ENCODE data around the gene RHO.
"Not testable (repeated sequence)": the region's sequence is repeated elsewhere in the genome, so short reads cannot be mapped to it uniquely, and the experiment has no call there.

Gene RHO

DNA sequence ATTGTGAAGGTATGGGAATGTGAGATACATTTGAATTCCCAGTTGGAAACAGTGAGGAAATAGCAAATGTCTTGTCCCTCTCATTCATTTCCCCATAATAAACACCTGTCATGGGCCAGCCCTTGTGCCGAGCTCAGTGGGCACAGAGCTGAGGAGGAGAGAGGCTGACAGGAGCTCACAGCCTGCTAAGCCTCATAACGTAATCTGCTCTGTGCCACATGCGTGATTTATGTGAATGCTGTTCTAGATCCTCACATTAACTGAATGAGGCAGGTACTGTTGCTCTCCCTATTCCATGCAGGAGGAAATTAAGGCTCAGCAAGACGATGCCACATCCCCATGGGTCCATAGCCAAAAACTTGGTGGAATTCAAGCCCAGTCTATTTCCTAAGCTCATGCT is 35.2 kb upstream of the RHO start:
- no peaks in the 10 kb centered on the region for H3K36me3 Mint-ChIP-seq
- peak overlapping the region; percentile 3 for H3K27ac Mint-ChIP-seq

DNA sequence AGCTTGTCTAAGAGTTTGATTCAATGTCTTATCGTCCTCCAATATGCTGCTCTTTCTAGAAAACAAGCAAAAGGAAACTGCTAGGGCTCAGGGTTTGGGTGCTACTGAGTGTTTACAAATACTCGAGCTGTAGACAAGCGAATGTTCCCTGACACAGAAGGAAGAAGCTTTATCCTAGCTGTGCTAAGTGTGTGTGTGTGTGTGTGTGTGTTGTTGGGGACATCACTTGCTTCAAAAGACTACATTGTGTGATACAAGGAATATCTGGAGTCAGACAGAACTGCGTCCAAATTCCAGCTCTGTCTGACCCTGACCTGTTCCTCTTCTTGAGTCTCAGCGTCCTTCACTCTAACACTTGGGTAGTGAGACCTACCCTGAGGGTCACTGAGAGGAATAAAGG is 33.9 kb upstream of the RHO start:
- Mint-ChIP-seq H3K27ac (peak overlapping the region; percentile 3), H3K4me1 (peaks cover 15% of the 10 kb centered on the region)
- DNase-seq (ENCODE audit: low spot score in 2 of 2); H3K36me3 Mint-ChIP-seq; ATAC-seq; H3K9me3 Mint-ChIP-seq; H3K4me3 Mint-ChIP-seq: not testable (repeated sequence)

More for the DNA sequence above, 35.2 kb upstream of the RHO start:
- ATAC-seq (no peak), DNase-seq (ENCODE audit: low spot score in 2 of 2) (no peak)
- no peaks in the 10 kb centered on the region for H3K9me3 Mint-ChIP-seq
- peaks cover 10% of the 10 kb centered on the region for H3K4me1 Mint-ChIP-seq
- no peak overlapping the region for H3K4me3 Mint-ChIP-seq

DNA sequence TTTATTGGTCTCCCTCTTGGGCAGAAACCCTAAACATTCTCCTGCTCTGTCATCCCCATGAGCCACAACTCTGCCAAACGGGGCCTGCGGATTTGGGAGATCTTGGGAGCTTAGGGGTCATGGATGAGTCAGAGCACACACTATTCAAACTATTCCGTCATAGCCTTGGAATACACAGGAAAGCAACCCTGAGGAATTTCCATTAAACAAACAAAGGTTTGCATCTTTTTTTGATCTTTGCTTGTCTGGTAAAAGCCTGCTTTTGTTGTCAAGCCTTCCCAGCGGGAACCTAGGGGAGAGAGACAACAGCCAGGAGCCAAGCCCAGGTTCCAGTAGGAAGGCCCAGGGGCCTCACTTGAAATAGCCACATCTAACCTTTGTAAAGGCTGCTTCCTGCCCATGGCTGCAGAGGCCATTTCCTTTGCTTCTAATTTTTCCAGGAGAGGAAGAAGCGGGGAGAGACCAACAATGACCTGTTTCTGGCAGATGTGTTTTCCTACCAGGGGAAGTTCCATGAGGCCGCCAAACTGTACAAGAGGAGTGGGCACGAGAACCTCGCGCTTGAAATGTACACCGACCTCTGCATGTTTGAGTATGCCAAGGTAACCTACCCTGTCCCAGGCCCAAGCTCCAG is 33.3 kb upstream of the RHO start:
- not testable (repeated sequence) for H3K4me3 Mint-ChIP-seq; ATAC-seq; H3K27ac Mint-ChIP-seq; H3K36me3 Mint-ChIP-seq; DNase-seq (ENCODE audit: low spot score in 2 of 2); H3K9me3 Mint-ChIP-seq
- H3K4me1 Mint-ChIP-seq: peaks cover 14% of the 10 kb centered on the region

DNA sequence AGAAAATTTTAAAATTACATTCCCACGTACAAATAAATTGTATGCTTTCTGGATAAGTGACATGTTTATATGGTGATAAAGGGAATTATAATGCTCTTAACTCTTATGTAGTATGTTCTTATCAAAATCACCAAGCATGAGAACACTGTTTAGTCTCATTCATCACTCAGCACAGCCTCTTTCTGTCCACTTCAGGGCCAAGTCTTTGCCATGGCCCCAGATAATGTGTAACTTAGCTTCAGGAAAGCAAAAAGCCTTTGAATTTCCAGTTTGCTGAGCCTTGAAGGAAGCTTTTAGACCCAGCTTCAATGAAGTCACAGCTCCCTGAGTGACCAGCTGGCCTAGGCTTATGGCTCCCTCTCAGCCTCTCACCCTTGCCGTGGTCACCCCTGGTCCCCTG is 30.6 kb upstream of the RHO start:
- not testable (repeated sequence) for H3K36me3 Mint-ChIP-seq; H3K4me3 Mint-ChIP-seq; ATAC-seq; H3K27ac Mint-ChIP-seq; H3K4me1 Mint-ChIP-seq; DNase-seq (ENCODE audit: low spot score in 2 of 2); H3K9me3 Mint-ChIP-seq

DNA sequence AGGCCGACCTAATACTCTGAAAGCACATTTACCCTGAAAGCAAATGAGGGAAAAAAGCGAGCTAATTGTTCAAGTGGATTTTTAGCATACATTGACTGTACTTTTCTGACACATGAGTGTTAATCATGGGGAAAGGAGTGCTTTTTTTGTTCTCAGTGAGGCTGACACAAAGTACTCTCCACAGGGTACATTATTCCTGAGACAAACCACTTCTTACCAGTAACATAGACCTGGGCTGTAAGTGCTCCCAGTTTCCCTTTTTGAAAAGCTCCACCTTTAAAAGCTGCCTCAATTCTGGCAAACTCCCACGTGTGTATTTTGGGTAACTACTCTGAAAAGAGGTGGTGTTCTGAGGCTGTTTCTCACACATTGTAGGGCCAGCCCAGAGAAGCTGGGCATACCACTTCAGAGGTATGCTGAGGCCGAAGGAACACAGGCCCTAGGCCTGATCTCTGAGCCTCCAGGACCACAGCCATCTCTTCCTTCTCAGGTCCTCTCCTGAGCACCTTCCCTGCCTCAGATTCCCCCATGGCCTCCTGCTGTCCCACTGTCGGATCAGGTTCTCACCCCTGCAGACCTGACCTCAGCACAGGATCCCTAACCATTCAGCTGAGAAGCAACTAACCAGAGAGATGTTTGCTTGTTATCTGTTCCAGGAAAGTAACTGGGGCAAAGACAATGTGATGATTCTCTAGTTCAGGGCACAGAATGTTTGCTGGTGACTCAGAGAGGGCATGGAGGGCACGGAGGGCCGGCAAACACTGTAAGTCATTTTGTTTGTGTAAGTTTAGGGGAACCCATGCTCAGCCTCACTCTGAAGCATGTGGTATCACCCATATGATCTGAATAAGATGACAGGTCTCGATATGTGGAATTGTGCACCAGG is 29.6 kb upstream of the RHO start:
- DNase-seq (ENCODE audit: low spot score in 2 of 2); H3K9me3 Mint-ChIP-seq; H3K36me3 Mint-ChIP-seq; H3K4me1 Mint-ChIP-seq; H3K4me3 Mint-ChIP-seq: not testable (repeated sequence)
- H3K27ac Mint-ChIP-seq: peak overlapping the region; percentile 76
- peak; percentile 72 for ATAC-seq

DNA sequence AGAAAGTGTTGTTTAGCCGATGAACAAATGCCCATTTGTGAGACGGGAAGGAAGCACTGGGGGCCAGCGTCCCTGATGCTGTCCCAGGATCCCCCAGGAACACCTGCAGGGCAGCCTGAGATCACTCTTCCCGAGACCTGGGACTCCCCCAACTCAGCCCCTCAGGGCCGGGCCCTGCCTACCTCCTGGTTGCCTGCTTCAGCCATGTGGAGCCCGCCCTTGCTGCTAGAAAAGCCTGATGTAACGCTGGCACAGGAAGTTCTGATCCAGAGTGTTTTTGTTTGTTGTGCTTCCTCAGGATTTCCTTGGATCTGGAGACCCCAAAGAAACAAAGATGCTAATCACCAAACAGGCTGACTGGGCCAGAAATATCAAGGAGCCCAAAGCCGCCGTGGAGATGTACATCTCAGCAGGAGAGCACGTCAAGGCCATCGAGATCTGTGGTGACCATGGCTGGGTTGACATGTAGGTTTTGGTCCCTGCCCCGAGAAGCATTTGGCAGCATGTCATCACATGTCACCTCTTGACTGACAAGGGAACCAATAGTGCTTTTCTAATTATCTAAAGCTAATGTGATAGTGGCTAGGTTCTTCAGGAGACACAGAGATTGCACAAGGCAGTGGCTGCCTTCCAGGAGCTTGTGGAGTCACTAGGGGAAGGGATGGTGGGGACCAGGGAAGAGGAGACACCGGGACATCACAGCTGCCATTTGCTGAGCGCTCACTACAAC is 28.7 kb upstream of the RHO start:
- not testable (repeated sequence) for H3K36me3 Mint-ChIP-seq; H3K4me1 Mint-ChIP-seq; H3K9me3 Mint-ChIP-seq; DNase-seq (ENCODE audit: low spot score in 2 of 2); ATAC-seq; H3K27ac Mint-ChIP-seq; H3K4me3 Mint-ChIP-seq

DNA sequence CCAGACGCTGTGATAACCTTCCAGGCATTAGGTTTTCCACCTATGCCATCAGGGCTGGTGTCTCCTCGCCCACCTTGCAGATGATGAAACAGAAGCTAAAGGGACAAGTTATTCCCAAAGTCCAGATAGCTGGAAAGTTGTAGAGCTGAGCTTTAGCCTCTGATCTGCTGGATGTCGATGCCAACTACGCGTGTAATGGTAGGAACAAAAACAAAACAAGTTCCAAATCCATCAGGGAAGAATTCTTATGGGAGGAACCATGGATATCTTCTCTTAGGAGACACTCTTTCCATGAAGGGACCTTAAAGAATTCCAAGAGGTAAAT is 28.1 kb upstream of the RHO start:
- DNase-seq (ENCODE audit: low spot score in 2 of 2) (no peak), ATAC-seq (no peak)
- H3K36me3 Mint-ChIP-seq: no peaks in the 10 kb centered on the region
- H3K4me1 Mint-ChIP-seq: peaks cover 6% of the 10 kb centered on the region
- no peaks in the 10 kb centered on the region for H3K9me3 Mint-ChIP-seq
- H3K27ac Mint-ChIP-seq: no peak overlapping the region
- no peak overlapping the region for H3K4me3 Mint-ChIP-seq

DNA sequence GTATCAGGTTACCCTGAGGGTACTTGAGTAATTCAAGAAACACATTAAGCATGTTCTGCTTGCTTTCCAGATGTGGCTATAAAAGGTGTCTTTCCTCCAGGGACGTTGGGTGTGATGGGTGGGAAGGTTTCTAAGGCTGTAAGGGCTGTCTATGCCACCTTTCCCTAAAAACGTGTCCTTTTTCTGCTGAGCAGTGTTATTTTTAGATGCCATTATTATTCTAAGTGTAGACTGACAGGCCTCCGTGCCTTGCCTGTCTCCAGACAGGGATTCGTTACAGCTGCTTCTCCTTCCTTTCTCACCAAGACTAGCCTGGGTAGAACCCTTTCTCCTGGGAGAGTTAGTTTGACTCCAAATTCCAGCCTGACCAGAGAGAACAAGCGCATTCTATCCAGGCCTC is 26.8 kb upstream of the RHO start:
- Mint-ChIP-seq H3K27ac (no peak overlapping the region), H3K4me1 (peaks cover 6% of the 10 kb centered on the region), H3K4me3 (no peak overlapping the region), H3K36me3 (no peaks in the 10 kb centered on the region), H3K9me3 (no peaks in the 10 kb centered on the region)
- no peak for ATAC-seq
- no peak for DNase-seq (ENCODE audit: low spot score in 2 of 2)

DNA sequence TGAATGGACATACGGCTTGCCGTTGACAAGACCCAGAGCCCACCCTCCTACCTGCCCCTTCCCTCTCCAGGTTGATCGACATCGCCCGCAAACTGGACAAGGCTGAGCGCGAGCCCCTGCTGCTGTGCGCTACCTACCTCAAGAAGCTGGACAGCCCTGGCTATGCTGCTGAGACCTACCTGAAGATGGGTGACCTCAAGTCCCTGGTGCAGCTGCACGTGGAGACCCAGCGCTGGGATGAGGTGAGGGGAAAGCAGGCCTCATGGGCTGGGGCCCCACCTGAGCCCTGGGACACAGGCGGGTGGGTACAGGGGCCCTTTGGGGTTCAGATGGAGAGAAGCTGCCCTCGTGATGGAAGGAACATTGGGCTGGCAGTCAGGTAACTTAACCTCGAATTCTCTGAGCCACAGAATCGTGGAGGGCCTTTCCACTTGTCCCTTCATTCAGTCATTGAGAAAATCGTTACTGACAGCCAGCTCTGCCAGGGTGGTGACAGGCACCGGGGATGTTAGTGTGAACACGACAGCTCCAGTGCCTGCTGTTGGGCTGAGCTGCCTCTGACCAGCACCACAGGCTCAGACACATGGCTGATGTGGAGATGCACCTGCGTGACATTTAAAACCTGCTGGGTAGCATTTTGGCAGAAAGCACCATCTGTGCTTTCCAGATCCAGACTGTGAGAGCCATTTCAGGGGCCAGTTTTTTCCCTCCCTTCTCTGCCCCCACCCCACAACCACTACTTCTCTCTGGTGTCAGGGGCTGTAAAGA is 25.6 kb upstream of the RHO start:
- DNase-seq (ENCODE audit: low spot score in 2 of 2) (no peak), ATAC-seq (no peak)
- no peaks in the 10 kb centered on the region for H3K36me3 Mint-ChIP-seq
- H3K9me3 Mint-ChIP-seq: no peaks in the 10 kb centered on the region
- H3K4me1 Mint-ChIP-seq: peaks cover 6% of the 10 kb centered on the region
- no peak overlapping the region for H3K27ac Mint-ChIP-seq
- H3K4me3 Mint-ChIP-seq: no peak overlapping the region

DNA sequence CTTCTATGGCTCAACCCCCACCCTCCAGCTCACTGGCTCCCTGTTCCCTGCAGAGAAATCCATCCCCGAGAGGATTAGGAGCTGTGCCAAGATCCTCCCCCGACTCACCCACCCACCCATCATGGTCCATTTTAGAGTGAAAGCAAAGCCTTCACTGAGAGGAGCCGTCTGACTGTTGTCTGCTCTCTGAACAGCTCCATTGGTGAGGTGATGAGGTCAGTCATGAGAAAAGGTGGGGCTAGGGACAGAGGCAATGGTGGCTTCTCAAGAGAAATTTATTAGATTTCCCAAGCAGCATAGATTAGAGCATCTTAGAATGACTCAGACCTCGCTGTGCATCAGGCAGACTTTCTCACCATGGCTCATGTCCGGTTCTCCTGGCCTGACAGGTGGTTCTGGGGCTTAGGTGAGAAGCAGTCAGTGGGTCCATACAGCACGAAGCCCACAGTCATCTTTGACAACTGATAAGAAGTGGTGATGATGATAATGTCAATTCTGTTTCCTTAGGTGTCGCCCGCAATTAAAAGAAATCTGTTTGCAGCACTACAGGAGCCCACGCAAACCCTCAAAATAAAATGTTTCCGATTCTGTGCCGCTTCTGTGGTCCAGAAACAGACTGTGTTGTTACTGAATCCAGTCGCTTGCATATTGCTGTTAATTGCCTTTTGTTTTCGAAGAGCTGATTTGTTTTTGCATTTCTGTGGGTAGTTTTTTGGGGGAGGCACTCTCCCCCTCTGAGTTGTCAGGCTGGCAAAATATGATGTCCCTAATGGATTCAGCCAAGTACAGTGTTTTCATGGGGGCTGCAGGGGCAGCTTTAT is 24.8 kb upstream of the RHO start:
- H3K4me3 Mint-ChIP-seq: no peak overlapping the region
- H3K9me3 Mint-ChIP-seq: no peaks in the 10 kb centered on the region
- ATAC-seq: no peak
- DNase-seq (ENCODE audit: low spot score in 2 of 2): no peak
- peaks cover 6% of the 10 kb centered on the region for H3K4me1 Mint-ChIP-seq
- no peak overlapping the region for H3K27ac Mint-ChIP-seq
- no peaks in the 10 kb centered on the region for H3K36me3 Mint-ChIP-seq

DNA sequence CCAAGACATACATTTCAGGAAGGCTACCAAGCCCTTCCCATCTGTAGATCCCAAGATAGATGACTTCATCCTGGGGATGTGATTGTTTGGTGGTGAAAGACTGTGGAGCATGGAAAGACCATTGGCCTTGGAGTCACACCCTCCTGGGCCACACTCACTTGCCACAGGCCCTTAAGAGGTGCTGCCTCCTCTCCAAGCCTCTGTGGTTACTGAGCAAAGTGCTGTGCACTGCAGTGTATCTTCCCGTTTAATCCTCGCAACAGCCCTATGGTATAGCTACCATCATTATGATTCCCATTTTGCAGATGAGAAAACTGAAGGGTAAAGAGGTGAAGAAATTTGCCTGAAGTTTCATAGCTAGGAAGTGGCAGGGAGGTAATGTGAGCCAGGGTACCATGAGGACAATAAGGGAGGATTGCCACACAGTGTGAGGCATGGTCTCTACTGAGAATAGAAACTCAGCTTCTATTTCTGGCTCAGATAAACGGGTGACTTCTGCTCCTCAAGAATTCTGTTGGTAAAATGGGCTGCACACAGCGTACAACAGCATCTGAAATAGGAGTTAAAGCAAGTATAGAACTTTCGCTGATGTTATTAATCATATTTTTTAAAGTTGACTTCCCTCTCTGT is 23.9 kb upstream of the RHO start:
- H3K4me1 Mint-ChIP-seq: no peaks in the 10 kb centered on the region
- H3K9me3 Mint-ChIP-seq: no peaks in the 10 kb centered on the region
- H3K36me3 Mint-ChIP-seq: no peaks in the 10 kb centered on the region
- H3K27ac Mint-ChIP-seq: no peak overlapping the region
- no peak for ATAC-seq
- no peak overlapping the region for H3K4me3 Mint-ChIP-seq
- no peak for DNase-seq (ENCODE audit: low spot score in 2 of 2)

DNA sequence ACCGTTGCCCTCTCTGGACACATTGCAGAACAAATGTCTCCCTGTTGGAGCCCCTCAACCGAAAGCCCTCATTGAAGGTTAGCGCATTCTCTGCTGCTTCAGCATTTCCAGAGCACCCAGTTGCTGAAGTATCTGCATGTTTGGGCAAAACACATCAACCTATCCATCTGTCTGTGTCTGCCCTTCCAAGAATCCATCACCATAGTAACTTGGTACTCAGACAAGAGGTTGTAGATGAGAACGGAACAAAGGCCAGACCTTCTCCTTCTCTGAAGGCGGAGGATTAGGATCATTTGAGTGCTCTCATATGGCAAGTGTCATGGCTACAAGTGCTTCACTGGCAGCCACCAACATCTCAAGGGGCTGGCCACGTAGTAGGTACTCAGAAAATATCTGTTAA is 23.1 kb upstream of the RHO start:
- no peaks in the 10 kb centered on the region for H3K36me3 Mint-ChIP-seq
- peaks cover 3% of the 10 kb centered on the region for H3K4me1 Mint-ChIP-seq
- no peak overlapping the region for H3K4me3 Mint-ChIP-seq
- H3K27ac Mint-ChIP-seq: no peak overlapping the region
- no peaks in the 10 kb centered on the region for H3K9me3 Mint-ChIP-seq
- DNase-seq (ENCODE audit: low spot score in 2 of 2) (no peak), ATAC-seq (no peak)

DNA sequence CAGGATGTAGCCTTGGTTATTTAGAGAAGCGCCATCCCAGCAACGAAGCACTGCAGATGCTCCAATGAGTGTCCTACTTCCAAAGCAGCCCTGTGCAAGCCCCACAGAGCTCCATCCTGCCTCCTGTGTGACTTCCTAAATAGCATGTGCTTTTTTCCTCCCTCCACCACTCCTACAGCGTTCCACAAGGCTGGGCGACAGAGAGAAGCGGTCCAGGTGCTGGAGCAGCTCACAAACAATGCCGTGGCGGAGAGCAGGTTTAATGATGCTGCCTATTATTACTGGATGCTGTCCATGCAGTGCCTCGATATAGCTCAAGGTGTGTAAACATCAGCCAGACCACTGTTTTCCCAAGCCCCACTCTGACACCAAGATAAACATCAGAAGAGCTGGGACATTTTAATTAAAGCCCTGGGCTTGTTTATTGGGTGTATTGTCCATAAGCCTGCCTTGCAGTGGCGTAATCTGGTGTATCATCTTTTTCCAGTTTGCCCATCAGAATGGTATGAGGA is 22.2 kb upstream of the RHO start:
- DNase-seq (ENCODE audit: low spot score in 2 of 2) (no peak), ATAC-seq (no peak)
- Mint-ChIP-seq H3K36me3 (no peaks in the 10 kb centered on the region), H3K4me3 (no peak overlapping the region), H3K27ac (no peak overlapping the region), H3K4me1 (peaks cover 11% of the 10 kb centered on the region), H3K9me3 (no peaks in the 10 kb centered on the region)

DNA sequence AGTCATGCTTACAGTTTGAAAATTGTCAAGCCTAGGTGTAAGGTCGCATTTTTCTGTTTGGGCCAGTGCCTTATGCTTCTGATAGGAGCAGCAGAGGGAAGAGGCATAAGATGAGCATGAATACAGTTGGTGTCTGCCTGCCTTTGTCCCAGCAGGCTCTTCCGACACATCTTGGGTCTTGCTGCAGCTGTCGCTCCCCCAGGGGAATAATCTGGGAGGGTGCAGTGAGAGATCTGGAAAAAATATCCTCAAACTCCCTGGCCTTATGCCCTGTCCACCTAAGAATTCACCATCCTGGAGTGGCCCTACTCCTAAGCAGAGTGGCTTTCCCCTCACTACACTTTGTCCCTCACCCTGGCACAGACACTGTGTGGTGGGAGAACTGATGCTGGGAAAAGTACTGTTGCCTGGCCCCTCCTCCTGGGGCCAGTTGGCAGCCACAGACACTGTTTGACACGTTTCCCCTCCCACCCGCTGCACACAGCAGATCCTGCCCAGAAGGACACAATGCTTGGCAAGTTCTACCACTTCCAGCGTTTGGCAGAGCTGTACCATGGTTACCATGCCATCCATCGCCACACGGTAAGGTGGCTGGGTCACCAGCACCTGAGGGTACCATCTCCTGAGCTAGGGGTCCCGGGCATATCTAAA is 21.1 kb upstream of the RHO start:
- H3K36me3 Mint-ChIP-seq: no peaks in the 10 kb centered on the region
- H3K4me1 Mint-ChIP-seq: peaks cover 11% of the 10 kb centered on the region
- H3K4me3 Mint-ChIP-seq: no peak overlapping the region
- no peak overlapping the region for H3K27ac Mint-ChIP-seq
- ATAC-seq (peak; percentile 11), DNase-seq (ENCODE audit: low spot score in 2 of 2) (no peak)
- H3K9me3 Mint-ChIP-seq: no peaks in the 10 kb centered on the region

Measured in stimulated activated effector memory CD8-positive, alpha-beta T cell treated with anti-CD3 and anti-CD28 coated beads, Interleukin-12 subunit alpha, Interleukin-12 subunit beta, amount 100 ng/mL, for 72 hours (primary cell).